DND-41 (cell line): ENCODE results near the gene PIGC.

ENCODE experiments used
- CTCF ChIP-seq: IDR thresholded peaks from 2 replicates; pipeline ENCODE4 v1.5.1; 2012; ENCODE audit warnings: borderline replicate concordance, low read length, moderate library complexity, mild to moderate bottlenecking; ENCODE audit not compliant: poor library complexity, severe bottlenecking; ENCODE audit errors: extremely low read depth
- EZH2 ChIP-seq: IDR thresholded peaks from 3 replicates; pipeline ENCODE4 v1.6.1; 2012; ENCODE audit warnings: borderline replicate concordance, low read depth, mild to moderate bottlenecking, moderate library complexity, low read length, inconsistent platforms; ENCODE audit not compliant: severe bottlenecking

- no peak for TF ChIP-seq EZH2
- TF ChIP-seq CTCF, result no peak
Measured at GRCh38 chr1:172489847-172490246, 46.0 kb upstream of the PIGC start.
